Hepatocyte (in vitro differentiated cells): ENCODE data around the gene EVL. TPM values are rescaled to one million over a fixed set of nuclear protein-coding genes. Genes with fewer than 3 reads are reported as not detected.

Experiments used
- DNase-seq: peaks from one replicate; pipeline ENCODE4 v3.0.0-alpha.2; 2016; ENCODE audit warnings: low spot score
- H2AFZ ChIP-seq: fragments of 200-600 bp; sonication (generic); 2 replicates; pipeline ENCODE4 v1.6.0; 2016; ENCODE audit warnings: antibody characterized with exemption, mild to moderate bottlenecking
- H3K27ac ChIP-seq: fragments of 200-600 bp; sonication (generic); 2 replicates; pipeline ENCODE4 v1.5.1; 2016; ENCODE audit warnings: mild to moderate bottlenecking
- H3K27me3 ChIP-seq: fragments of 200-600 bp; sonication (generic); 2 replicates; pipeline ENCODE4 v1.6.1; 2016
- H3K36me3 ChIP-seq: fragments of 200-600 bp; sonication (generic); replicated peaks from 2 replicates; pipeline ENCODE4 v1.5.1; 2016; ENCODE audit warnings: low read depth; ENCODE audit not compliant: insufficient read depth
- H3K4me1 ChIP-seq: fragments of 200-600 bp; sonication (generic); 2 replicates; pipeline ENCODE4 v1.5.1; 2016; ENCODE audit warnings: mild to moderate bottlenecking, moderate library complexity; ENCODE audit not compliant: insufficient read depth
- H3K4me2 ChIP-seq: fragments of 200-600 bp; sonication (generic); 2 replicates; pipeline ENCODE4 v1.6.0; 2016
- H3K4me3 ChIP-seq: fragments of 200-600 bp; sonication (generic); 2 replicates; pipeline ENCODE4 v1.5.1; 2016; ENCODE audit warnings: mild to moderate bottlenecking
- H3K79me2 ChIP-seq: fragments of 200-600 bp; sonication (generic); 2 replicates; pipeline ENCODE4 v1.6.0; 2017; ENCODE audit warnings: mild to moderate bottlenecking
- H3K9me2 ChIP-seq: fragments of 200-600 bp; sonication (generic); replicated peaks from 2 replicates; pipeline ENCODE4 v1.6.0; 2017; ENCODE audit warnings: mild to moderate bottlenecking; ENCODE audit not compliant: insufficient read depth
- H3K9me3 ChIP-seq: fragments of 200-600 bp; sonication (generic); 2 replicates; pipeline ENCODE4 v1.5.1; 2016; ENCODE audit warnings: low read depth, mild to moderate bottlenecking
- H4K20me1 ChIP-seq: fragments of 200-600 bp; sonication (generic); 2 replicates; pipeline ENCODE4 v1.6.0; 2016; ENCODE audit warnings: mild to moderate bottlenecking; ENCODE audit not compliant: insufficient read depth, poor library complexity, severe bottlenecking
- CTCF ChIP-seq: fragments of 200-600 bp; sonication (generic); IDR thresholded peaks from 2 replicates; pipeline ENCODE4 v1.5.1; 2016; ENCODE audit warnings: antibody characterized with exemption, mild to moderate bottlenecking; ENCODE audit not compliant: poor library complexity
- EZH2 ChIP-seq: fragments of 200-600 bp; sonication (generic); IDR thresholded peaks from 2 replicates; pipeline ENCODE4 v1.6.1; 2016; ENCODE audit warnings: antibody characterized with exemption, mild to moderate bottlenecking, borderline replicate concordance
- EZH2phosphoT487 ChIP-seq: fragments of 200-600 bp; sonication (generic); IDR thresholded peaks from one replicate; pipeline ENCODE4 v1.6.1; 2018; ENCODE audit warnings: antibody characterized with exemption, mild to moderate bottlenecking, low read depth, moderate library complexity; ENCODE audit not compliant: unreplicated experiment, severe bottlenecking
- WGBS: methylation state at CpG from one replicate; pipeline ENCODE4 v1.1.6; 2016; ENCODE audit warnings: low lambda C conversion rate; ENCODE audit errors: missing lambda C conversion rate; 5-methylcytosine and 5-hydroxymethylcytosine counted together
- polyA plus RNA-seq: library from polyadenylated mRNA; unstranded; fragments of >200 nt; fragmentation: Nextera tagmentation; extraction: Ambion mirVana; gene quantifications from 2 replicates; pipeline ENCODE4 v1.2.1, GENCODE V29; 2016
- total RNA-seq: library from RNA; depleted of rRNA; stranded (reverse); fragments of >200 nt; gene quantifications from 2 replicates; pipeline ENCODE4 v1.2.3, GENCODE V29; 2014

EVL gene
- total and polyA plus RNA-seq, 2 experiments from 2014 or later = 60.5 to 77.2 TPM

GRCh38 chr14:100159865-100160533 is 94.8 kb downstream of the EVL start:
- peak; percentile 25 for DNase-seq
- no peaks in the 10 kb centered on the region for H3K9me2 ChIP-seq
- peaks cover 28% of the 10 kb centered on the region for H3K27me3 ChIP-seq
- no peaks in the 10 kb centered on the region for H4K20me1 ChIP-seq
- H3K4me1 ChIP-seq = peaks cover 25% of the 10 kb centered on the region
- peak overlapping the region; percentile 39 for H3K4me3 ChIP-seq
- no peaks in the 10 kb centered on the region for H3K79me2 ChIP-seq
- peak overlapping the region; percentile 49 for H2AFZ ChIP-seq
- no peak for TF ChIP-seq CTCF
- H3K4me2 ChIP-seq = peak overlapping the region; percentile 99
- no peaks in the 10 kb centered on the region for H3K9me3 ChIP-seq
- H3K36me3 ChIP-seq = no peaks in the 10 kb centered on the region
- WGBS = 39% methylated on average over 7 of the region's 39 CpGs
- H3K27ac ChIP-seq = no peak overlapping the region

GRCh38 chr14:100160534-100160916 is 95.3 kb downstream of the EVL start:
- Histone ChIP-seq H3K36me3 (no peaks in the 10 kb centered on the region), H3K4me2 (no peak overlapping the region), H3K4me1 (peaks cover 21% of the 10 kb centered on the region), H2AFZ (no peak overlapping the region), H3K4me3 (no peak overlapping the region), H3K27ac (no peak overlapping the region), H3K9me2 (no peaks in the 10 kb centered on the region), H3K27me3 (peaks cover 28% of the 10 kb centered on the region), H3K79me2 (no peaks in the 10 kb centered on the region), H3K9me3 (no peaks in the 10 kb centered on the region), H4K20me1 (no peaks in the 10 kb centered on the region)
- TF ChIP-seq EZH2 (peak; percentile 10), EZH2phosphoT487 (no peak)
- peak; percentile 2 for DNase-seq
- WGBS = 96% methylated on average over 7 of the region's 7 CpGs

GRCh38 chr14:100165376-100165775 is 100.2 kb downstream of the EVL start:
- DNase-seq = no peak
- no peaks in the 10 kb centered on the region for H4K20me1 ChIP-seq
- H2AFZ ChIP-seq = no peak overlapping the region
- no peaks in the 10 kb centered on the region for H3K4me1 ChIP-seq
- H3K27me3 ChIP-seq = peaks cover 12% of the 10 kb centered on the region
- H3K9me2 ChIP-seq = no peaks in the 10 kb centered on the region
- H3K36me3 ChIP-seq = no peaks in the 10 kb centered on the region
- TF ChIP-seq CTCF (no peak), EZH2phosphoT487 (no peak), EZH2 (no peak)
- WGBS = 73% methylated on average over 27 of the region's 27 CpGs
- no peak overlapping the region for H3K4me2 ChIP-seq
- H3K27ac ChIP-seq = no peak overlapping the region
- no peaks in the 10 kb centered on the region for H3K9me3 ChIP-seq
- H3K4me3 ChIP-seq = no peak overlapping the region
- H3K79me2 ChIP-seq = no peaks in the 10 kb centered on the region

- H2AFZ ChIP-seq = no peak overlapping the region
- TF ChIP-seq EZH2 (no peak), EZH2phosphoT487 (no peak), CTCF (no peak)
- no CpG with 5 or more reads among the region's 16 CpGs for WGBS
Observed at GRCh38 chr14:100165831-100166440, 100.7 kb downstream of the EVL start.

More at GRCh38 chr14:100165831-100166440, 100.7 kb downstream of the EVL start:
- Histone ChIP-seq H3K4me1 (no peaks in the 10 kb centered on the region), H3K27ac (no peak overlapping the region), H3K4me2 (no peak overlapping the region), H3K9me2 (no peaks in the 10 kb centered on the region), H3K36me3 (no peaks in the 10 kb centered on the region), H3K79me2 (no peaks in the 10 kb centered on the region), H3K27me3 (peaks cover 7% of the 10 kb centered on the region), H3K4me3 (no peak overlapping the region), H3K9me3 (no peaks in the 10 kb centered on the region), H4K20me1 (no peaks in the 10 kb centered on the region)
- no peak for DNase-seq
